Measurements from ENCODE around the gene EPHB2. TPM values are rescaled to one million over a fixed set of nuclear protein-coding genes. Genes with fewer than 3 reads are reported as not detected.

Gene EPHB2
- total and polyA plus RNA-seq, 3 experiments from 2014 or later: 0.22 to 0.33 TPM; not detected in 1

- CTCF ChIA-PET: no interaction called here
- H3K4me3 Mint-ChIP-seq: no peak overlapping the region
- DNase-seq: no peak
- Histone ChIP-seq H3K27ac (ENCODE audit: low read depth, low read length) (no peak overlapping the region), H3K4me1 (ENCODE audit: insufficient read depth, low read length) (no peaks in the 10 kb centered on the region), H3K27me3 (ENCODE audit: insufficient read depth, low read length, poor library complexity, severe bottlenecking) (peaks cover 3% of the 10 kb centered on the region), H3K9me3 (ENCODE audit: low read length) (no peaks in the 10 kb centered on the region), H3K36me3 (ENCODE audit: insufficient read depth, low read length) (no peaks in the 10 kb centered on the region), H3K4me3 (ENCODE audit: low read length) (no peak overlapping the region)
- no peaks in the 10 kb centered on the region for H3K9me3 Mint-ChIP-seq
- POLR2A ChIA-PET: no interaction called here
- H3K27ac Mint-ChIP-seq: no peak overlapping the region
- no peaks in the 10 kb centered on the region for H3K36me3 Mint-ChIP-seq
- H3K27me3 Mint-ChIP-seq: peaks cover 7 to 10% of the 10 kb centered on the region in 2 donors
- no peaks in the 10 kb centered on the region for H3K4me1 Mint-ChIP-seq
These were observed 104.9 kb downstream of the EPHB2 start for GRCh38 chr1:22815421-22816066.

DNA sequence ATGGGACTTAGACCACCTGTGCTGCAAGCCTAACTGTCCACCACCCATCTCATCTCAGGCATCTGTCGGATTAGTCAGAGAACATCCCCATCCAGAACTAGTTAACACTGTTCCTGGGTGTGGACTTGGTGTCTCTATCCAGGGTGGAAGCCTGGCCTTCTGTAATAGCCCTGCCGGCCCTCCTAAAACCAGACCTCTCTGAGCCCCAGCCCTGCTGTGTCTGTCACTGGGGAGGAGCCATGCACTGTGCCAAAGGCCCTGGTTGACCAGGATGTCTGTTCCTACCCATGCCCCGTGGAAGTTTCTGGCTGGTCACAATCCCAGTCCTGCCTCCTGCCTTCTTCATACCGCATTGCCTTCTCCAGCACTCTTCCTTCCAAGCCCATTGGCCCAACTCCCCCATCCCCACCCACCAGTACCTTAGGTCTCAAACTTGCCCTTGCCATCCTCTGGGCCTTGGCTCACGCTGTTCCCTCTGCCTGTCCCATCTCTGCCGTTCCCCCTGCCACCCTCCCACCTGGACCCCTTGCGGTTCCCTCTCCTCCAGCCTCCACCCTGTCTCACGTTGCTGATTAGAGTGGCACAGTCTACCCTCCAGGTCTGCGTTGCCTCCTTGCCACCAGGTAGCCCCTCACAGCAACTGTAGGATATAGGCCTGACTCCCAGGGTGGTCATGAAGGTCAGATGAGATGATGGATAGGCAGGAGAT, 105.6 kb downstream of the EPHB2 start:
- Mint-ChIP-seq H3K36me3 (no peaks in the 10 kb centered on the region), H3K27ac (no peak overlapping the region), H3K27me3 (peaks cover 10% of the 10 kb centered on the region in 2 donors), H3K9me3 (no peaks in the 10 kb centered on the region), H3K4me3 (no peak overlapping the region), H3K4me1 (no peaks in the 10 kb centered on the region)
- H3K27me3 ChIP-seq (ENCODE audit: insufficient read depth, low read length, poor library complexity, severe bottlenecking): peaks cover 3% of the 10 kb centered on the region
- ChIA-PET POLR2A (no interaction called here), CTCF (no interaction called here)
- no peaks in the 10 kb centered on the region for H3K4me1 ChIP-seq (ENCODE audit: insufficient read depth, low read length)
- H3K9me3 ChIP-seq (ENCODE audit: low read length): no peaks in the 10 kb centered on the region
- no peak overlapping the region for H3K4me3 ChIP-seq (ENCODE audit: low read length)
- H3K27ac ChIP-seq (ENCODE audit: low read depth, low read length): no peak overlapping the region
- no peak for DNase-seq
- H3K36me3 ChIP-seq (ENCODE audit: insufficient read depth, low read length): no peaks in the 10 kb centered on the region

- CTCF ChIA-PET: no interaction called here
- Mint-ChIP-seq H3K27ac (no peak overlapping the region), H3K9me3 (no peaks in the 10 kb centered on the region), H3K36me3 (no peaks in the 10 kb centered on the region), H3K4me1 (no peaks in the 10 kb centered on the region), H3K27me3 (peaks cover 8 to 10% of the 10 kb centered on the region in 2 donors), H3K4me3 (no peak overlapping the region)
- Histone ChIP-seq H3K4me1 (ENCODE audit: insufficient read depth, low read length) (no peaks in the 10 kb centered on the region), H3K36me3 (ENCODE audit: insufficient read depth, low read length) (no peaks in the 10 kb centered on the region), H3K9me3 (ENCODE audit: low read length) (no peaks in the 10 kb centered on the region), H3K27me3 (ENCODE audit: insufficient read depth, low read length, poor library complexity, severe bottlenecking) (peaks cover 3% of the 10 kb centered on the region), H3K4me3 (ENCODE audit: low read length) (no peak overlapping the region), H3K27ac (ENCODE audit: low read depth, low read length) (no peak overlapping the region)
- DNase-seq: no peak
- POLR2A ChIA-PET: no interaction called here
These were observed 106.2 kb downstream of the EPHB2 start for GRCh38 chr1:22816803-22817202.

DNA sequence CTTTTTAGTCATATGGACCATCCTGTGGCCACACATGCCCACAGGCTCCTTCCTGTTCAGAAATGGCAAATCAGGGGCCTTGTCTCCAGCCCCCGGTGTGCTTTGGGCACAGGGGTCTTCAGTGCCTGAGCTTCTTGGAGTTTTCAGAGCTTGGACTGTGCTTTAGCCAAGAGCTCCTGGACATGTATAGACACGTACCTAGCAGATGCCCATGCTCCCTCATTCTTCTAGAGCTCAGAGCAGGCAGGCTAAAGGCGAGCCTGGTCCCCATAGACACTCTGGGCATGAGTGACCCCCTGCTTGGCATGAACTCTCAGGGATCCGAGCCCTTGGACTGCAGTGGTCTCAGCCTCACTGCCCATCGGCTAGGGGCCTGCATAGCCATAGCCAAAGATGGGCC, 106.8 kb downstream of the EPHB2 start:
- Mint-ChIP-seq H3K27me3 (peaks cover 7 to 10% of the 10 kb centered on the region in 2 donors), H3K27ac (no peak overlapping the region), H3K4me3 (no peak overlapping the region), H3K4me1 (no peaks in the 10 kb centered on the region), H3K9me3 (no peaks in the 10 kb centered on the region), H3K36me3 (no peaks in the 10 kb centered on the region)
- ChIA-PET CTCF (no interaction called here), POLR2A (no interaction called here)
- no peaks in the 10 kb centered on the region for H3K36me3 ChIP-seq (ENCODE audit: insufficient read depth, low read length)
- no peaks in the 10 kb centered on the region for H3K9me3 ChIP-seq (ENCODE audit: low read length)
- H3K27me3 ChIP-seq (ENCODE audit: insufficient read depth, low read length, poor library complexity, severe bottlenecking): peaks cover 3% of the 10 kb centered on the region
- H3K27ac ChIP-seq (ENCODE audit: low read depth, low read length): no peak overlapping the region
- no peak overlapping the region for H3K4me3 ChIP-seq (ENCODE audit: low read length)
- no peaks in the 10 kb centered on the region for H3K4me1 ChIP-seq (ENCODE audit: insufficient read depth, low read length)
- no peak for DNase-seq

- peaks cover 3% of the 10 kb centered on the region for H3K27me3 ChIP-seq (ENCODE audit: insufficient read depth, low read length, poor library complexity, severe bottlenecking)
- H3K4me1 Mint-ChIP-seq: no peaks in the 10 kb centered on the region
- DNase-seq: no peak
- H3K9me3 Mint-ChIP-seq: no peaks in the 10 kb centered on the region
- H3K36me3 Mint-ChIP-seq: no peaks in the 10 kb centered on the region
- H3K4me3 Mint-ChIP-seq: no peak overlapping the region
- POLR2A ChIA-PET: no interaction called here
- H3K9me3 ChIP-seq (ENCODE audit: low read length): no peaks in the 10 kb centered on the region
- H3K27me3 Mint-ChIP-seq: peaks cover 7 to 10% of the 10 kb centered on the region in 2 donors
- CTCF ChIA-PET: no interaction called here
- H3K27ac Mint-ChIP-seq: peak overlapping the region in 1 of 8 donors; percentile 19
- H3K27ac ChIP-seq (ENCODE audit: low read depth, low read length): no peak overlapping the region
- H3K36me3 ChIP-seq (ENCODE audit: insufficient read depth, low read length): no peaks in the 10 kb centered on the region
- H3K4me1 ChIP-seq (ENCODE audit: insufficient read depth, low read length): no peaks in the 10 kb centered on the region
- no peak overlapping the region for H3K4me3 ChIP-seq (ENCODE audit: low read length)
These were observed 107.6 kb downstream of the EPHB2 start for GRCh38 chr1:22818061-22818770.

GRCh38 chr1:22819361-22819760, 108.7 kb downstream of the EPHB2 start:
- CTCF ChIA-PET: no interaction called here
- POLR2A ChIA-PET: no interaction called here
- H3K4me1 Mint-ChIP-seq: no peaks in the 10 kb centered on the region

DNA sequence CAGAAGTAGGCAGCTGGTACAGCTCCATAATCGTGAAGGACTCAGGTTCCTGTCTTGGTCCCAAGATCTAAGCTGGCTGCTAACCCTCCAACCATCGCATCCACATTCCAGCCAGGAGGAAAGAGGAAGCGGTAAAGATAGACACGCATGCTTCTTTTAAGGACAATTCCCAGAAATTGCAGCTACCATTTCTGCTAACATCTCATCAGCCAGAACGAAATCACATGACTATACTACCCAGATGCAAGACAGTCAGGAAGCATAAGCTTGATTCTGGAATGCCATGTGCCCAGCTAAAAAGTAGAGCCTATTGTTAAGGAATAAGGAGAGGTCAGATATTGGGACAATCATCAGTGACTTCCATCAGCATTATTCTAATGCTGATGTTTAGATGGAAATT, 110.4 kb downstream of the EPHB2 start:
- no peaks in the 10 kb centered on the region for H3K9me3 ChIP-seq (ENCODE audit: low read length)
- peaks cover 3% of the 10 kb centered on the region for H3K27me3 ChIP-seq (ENCODE audit: insufficient read depth, low read length, poor library complexity, severe bottlenecking)
- POLR2A ChIA-PET: no interaction called here
- CTCF ChIA-PET: no interaction called here
- Mint-ChIP-seq H3K27ac (no peak overlapping the region), H3K4me1 (no peaks in the 10 kb centered on the region), H3K36me3 (no peaks in the 10 kb centered on the region), H3K9me3 (no peaks in the 10 kb centered on the region), H3K4me3 (no peak overlapping the region), H3K27me3 (peaks cover 7 to 10% of the 10 kb centered on the region in 2 donors)
- H3K27ac ChIP-seq (ENCODE audit: low read depth, low read length): no peak overlapping the region
- DNase-seq: no peak
- no peak overlapping the region for H3K4me3 ChIP-seq (ENCODE audit: low read length)
- no peaks in the 10 kb centered on the region for H3K36me3 ChIP-seq (ENCODE audit: insufficient read depth, low read length)
- H3K4me1 ChIP-seq (ENCODE audit: insufficient read depth, low read length): no peaks in the 10 kb centered on the region

More at GRCh38 chr1:22819361-22819760, 108.7 kb downstream of the EPHB2 start:
- Mint-ChIP-seq H3K36me3 (no peaks in the 10 kb centered on the region), H3K4me3 (no peak overlapping the region), H3K27ac (no peak overlapping the region), H3K27me3 (peaks cover 7 to 10% of the 10 kb centered on the region in 2 donors), H3K9me3 (no peaks in the 10 kb centered on the region)
- no peaks in the 10 kb centered on the region for H3K36me3 ChIP-seq (ENCODE audit: insufficient read depth, low read length)
- H3K27me3 ChIP-seq (ENCODE audit: insufficient read depth, low read length, poor library complexity, severe bottlenecking): peaks cover 3% of the 10 kb centered on the region
- no peak overlapping the region for H3K4me3 ChIP-seq (ENCODE audit: low read length)
- no peak for DNase-seq
- no peaks in the 10 kb centered on the region for H3K9me3 ChIP-seq (ENCODE audit: low read length)
- no peak overlapping the region for H3K27ac ChIP-seq (ENCODE audit: low read depth, low read length)
- no peaks in the 10 kb centered on the region for H3K4me1 ChIP-seq (ENCODE audit: insufficient read depth, low read length)

- Histone ChIP-seq H3K27me3 (ENCODE audit: insufficient read depth, low read length, poor library complexity, severe bottlenecking) (peaks cover 3% of the 10 kb centered on the region), H3K27ac (ENCODE audit: low read depth, low read length) (no peak overlapping the region), H3K9me3 (ENCODE audit: low read length) (no peaks in the 10 kb centered on the region), H3K36me3 (ENCODE audit: insufficient read depth, low read length) (no peaks in the 10 kb centered on the region), H3K4me3 (ENCODE audit: low read length) (no peak overlapping the region), H3K4me1 (ENCODE audit: insufficient read depth, low read length) (no peaks in the 10 kb centered on the region)
- no peak for DNase-seq
- Mint-ChIP-seq H3K27ac (no peak overlapping the region), H3K4me1 (no peaks in the 10 kb centered on the region), H3K36me3 (no peaks in the 10 kb centered on the region), H3K9me3 (no peaks in the 10 kb centered on the region), H3K4me3 (no peak overlapping the region), H3K27me3 (peaks cover 10 to 14% of the 10 kb centered on the region in 2 donors)
- POLR2A ChIA-PET: no interaction called here
- CTCF ChIA-PET: no interaction called here
These were observed 111.7 kb downstream of the EPHB2 start for GRCh38 chr1:22822371-22822770.
